GM21447 (cell line): Measurements from ENCODE around the gene AKAP13.
A peak's percentile ranks its signal among the peaks of the same experiment; 100 is the strongest.

ENCODE experiments used
- ATAC-seq: cut with Tn5 transposase; IDR thresholded peaks from one replicate; pipeline ENCODE4 v1.9.1; 2021; ENCODE audit not compliant: unreplicated experiment

AKAP13 gene

DNA sequence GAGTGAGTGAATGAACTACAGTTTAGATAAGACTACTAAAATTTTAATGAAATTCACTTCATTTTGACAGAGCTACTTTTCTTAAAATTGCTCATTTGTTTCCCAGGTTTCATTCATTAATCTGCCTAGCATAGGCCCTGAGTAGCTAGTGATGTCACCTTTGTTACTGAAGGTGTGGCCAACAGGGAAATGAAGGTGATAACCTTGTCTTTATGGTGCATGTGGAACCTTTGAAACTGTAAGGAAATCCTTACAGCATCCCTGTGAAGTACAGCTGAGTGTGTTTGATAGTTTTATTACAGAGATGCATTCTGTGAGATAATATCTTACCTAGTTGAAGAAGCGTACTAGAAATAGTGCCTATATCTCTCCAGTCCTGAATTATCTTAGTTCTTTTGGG lies 112.9 kb downstream of the AKAP13 start:
- ATAC-seq, result no peak

GRCh38 chr15:85494048-85494777 lies 113.8 kb downstream of the AKAP13 start:
- no peak for ATAC-seq

GRCh38 chr15:85495096-85495495 lies 114.7 kb downstream of the AKAP13 start:
- no peak for ATAC-seq

DNA sequence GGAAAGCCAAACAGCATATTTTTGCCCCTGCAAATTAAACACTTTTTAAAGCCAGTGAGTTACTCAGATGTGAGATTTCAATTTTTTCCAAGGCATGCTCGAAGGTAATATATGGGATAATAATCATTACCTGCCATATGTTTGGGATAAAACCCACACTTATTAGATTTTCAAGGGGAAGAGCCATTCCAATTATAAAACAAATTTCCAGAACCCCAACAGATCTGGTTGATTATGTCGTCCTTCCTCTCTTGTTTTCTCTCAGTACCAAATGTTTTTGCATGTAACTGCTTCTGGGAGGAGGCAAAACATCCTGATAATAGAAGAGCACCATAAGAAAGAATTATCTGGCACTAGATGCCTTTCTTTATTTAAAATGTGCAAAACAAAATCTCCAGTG lies 115.1 kb downstream of the AKAP13 start:
- ATAC-seq, result no peak

GRCh38 chr15:85496151-85496550 lies 115.7 kb downstream of the AKAP13 start:
- ATAC-seq, result no peak

DNA sequence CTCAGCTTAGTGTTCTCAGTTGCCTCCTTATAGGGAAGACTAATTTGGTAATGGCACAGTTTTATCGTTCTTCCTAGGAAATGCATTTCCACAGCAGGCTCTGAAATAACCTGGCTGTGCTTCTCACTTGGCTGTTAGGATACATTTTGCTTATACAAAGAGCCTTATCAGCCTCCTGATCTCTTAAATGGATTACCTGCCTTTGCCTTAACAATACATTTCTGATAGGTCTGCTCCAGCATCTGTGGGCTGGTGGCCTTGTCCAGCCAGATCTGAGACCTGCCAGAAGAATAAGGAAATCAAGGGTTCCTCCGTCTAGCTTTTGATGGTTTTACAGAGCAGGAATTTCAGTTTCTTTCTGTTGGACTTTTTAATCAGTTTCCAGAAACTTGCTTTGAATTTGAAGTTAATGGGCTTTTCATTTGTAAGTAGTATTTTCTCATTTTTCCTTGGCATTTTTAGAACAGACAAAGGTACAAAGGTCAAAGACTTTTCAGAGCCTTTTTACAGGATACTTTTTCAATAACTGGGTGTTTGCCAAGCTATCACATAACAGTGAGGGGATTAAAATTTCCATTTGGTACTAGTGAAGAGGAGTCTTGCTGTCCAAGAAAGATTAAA lies 116.3 kb downstream of the AKAP13 start:
- no peak for ATAC-seq

- no peak for ATAC-seq
Measured at GRCh38 chr15:85497172-85497569, 116.8 kb downstream of the AKAP13 start.

GRCh38 chr15:85498471-85498870 lies 118.1 kb downstream of the AKAP13 start:
- no peak for ATAC-seq

DNA sequence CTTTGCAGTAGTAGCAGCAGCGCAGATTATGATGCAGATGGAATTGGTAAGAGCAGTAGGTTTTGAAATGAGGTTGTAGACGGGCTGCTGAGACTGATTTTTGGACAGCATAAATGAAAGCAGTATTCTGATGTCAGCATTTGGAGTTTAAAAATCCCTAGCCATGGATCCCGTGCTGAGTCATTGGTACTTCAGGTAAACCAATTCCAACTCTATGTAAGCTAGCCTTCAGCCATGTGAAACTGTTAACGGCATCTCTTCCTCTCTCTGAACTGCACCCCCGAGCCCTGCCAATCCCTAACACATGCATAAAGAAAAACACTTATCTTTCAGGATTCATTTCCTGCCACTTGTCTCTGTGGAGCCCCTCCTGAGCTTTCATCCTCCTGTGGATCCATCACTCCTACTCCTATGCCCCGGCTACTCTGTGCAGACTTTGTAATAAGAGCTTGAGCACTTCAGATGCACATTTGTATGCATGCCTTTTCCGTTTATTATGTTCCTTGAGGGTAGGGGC lies 119.0 kb downstream of the AKAP13 start:
- ATAC-seq, result no peak

DNA sequence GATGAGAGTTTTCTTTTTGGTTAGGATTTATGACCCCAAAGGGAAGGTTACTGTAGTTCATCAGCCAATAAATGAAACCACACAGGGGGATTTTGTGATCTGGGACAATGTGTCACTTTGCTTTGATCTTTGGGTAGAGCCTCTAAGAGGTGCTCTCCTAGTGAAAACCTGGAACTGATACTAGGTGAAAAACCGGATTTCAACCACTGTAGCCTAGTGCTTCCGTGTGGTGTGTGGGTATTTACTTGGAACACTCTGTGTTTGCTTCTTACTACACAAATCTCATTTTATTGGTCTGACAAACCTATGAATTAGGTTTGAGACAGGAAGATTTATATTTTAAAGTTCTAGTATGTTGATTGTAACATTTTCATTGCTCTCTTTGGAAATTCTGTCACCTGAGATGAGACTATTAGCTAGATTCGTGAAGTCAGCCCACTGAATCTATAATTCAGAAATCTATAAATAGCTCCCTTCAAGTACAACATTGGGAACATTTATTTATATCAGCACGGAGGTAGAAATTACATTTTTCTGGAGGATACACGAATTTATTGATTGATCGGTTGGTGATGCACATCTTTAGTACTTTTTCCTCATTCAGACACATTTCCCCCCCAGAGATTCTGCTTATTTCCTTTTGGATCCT lies 119.8 kb downstream of the AKAP13 start:
- ATAC-seq, result peak; percentile 53

DNA sequence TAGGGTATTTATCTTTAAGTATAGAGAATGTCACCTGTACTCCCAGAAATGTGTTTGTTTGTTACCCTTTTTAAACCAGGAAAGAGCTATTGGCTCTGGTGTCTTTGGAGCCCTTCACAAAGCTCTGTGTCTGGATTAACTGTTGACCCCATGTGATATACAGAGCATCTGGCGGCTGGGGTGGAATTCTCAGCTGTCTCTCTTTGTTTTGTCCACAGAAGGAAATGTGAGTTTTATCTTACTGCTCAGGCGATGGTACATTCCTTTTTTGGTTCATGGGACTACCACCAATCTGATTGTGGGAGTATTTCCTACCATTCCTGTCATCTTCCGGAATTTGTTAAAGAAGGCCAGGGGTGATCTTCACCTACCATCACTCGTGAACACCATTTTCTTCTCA lies 120.3 kb downstream of the AKAP13 start:
- ATAC-seq, result no peak

- ATAC-seq, result no peak
Measured at GRCh38 chr15:85501574-85501973, 121.2 kb downstream of the AKAP13 start.

DNA sequence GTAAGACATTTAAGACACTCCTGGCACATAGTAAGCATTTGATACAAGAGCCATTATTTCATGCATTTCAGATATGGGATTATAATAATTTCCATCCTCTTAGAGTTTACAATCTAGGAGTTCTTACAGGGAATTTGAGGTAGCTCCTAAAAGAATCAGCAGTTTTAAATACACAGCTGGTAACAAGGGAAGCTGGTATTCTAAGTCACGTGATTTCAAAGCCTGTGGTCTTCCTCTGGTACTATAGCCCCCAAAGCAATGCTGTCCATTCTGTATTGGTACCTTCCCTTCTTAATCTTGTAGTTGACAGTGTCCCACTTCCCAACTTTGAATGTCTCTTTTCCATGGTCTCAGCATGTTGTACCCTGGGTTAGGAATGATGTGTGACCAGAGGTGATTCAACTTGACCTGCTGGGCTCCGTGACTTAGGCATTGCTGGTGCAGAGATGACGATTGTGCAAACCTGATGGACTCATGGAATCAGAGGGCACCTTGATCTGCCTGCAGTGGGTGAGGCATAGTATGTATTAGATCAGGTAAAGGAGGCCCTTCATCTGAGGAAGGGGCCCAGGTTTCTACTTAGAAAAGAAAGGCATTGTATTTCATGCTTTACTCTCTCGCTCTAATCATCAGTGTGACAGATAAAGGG lies 122.9 kb downstream of the AKAP13 start:
- ATAC-seq, result no peak

DNA sequence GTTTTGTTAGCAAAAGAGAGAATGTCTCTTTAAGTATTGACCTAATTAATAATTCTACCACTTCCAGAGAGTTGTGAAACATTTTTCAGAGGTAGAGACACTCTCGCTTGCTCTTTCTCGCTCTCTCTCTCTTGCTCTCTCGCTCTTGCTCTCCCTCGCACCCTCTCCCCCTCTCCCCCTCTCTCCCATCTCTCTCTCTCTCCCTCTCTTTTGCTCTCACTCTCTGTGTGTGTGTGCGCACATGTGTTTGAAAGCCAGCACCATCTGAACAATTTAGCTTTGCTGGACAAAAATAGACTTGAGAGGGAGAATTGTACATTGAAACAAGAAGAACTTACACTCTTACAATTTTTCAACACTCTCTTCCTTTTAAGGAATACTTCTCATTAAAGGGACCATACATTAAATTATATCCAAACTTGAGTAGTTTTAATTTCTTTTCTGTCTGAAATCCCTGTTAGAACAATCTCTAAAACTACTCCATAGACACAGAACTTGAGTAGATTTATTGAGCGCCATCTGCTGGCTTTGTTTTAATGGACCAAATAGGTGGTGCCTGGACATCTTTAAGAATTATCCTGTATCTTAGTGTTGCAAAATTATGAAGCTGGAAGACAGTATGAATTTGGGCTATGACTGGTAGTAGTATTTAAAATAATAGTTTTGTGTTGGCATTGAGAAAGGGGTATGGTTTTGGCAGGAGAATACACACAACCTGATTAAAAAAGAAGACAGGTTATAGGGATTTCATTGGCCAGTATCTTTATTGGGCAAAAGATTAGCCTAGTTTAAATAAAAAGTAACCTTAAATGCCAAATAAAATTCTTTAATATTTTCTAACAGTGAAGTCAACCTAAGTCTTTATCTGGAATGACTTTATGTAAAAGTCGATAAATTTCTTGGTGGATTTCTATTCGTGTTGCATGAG lies 124.6 kb downstream of the AKAP13 start:
- ATAC-seq, result no peak

- no peak for ATAC-seq
Measured at GRCh38 chr15:85507114-85507513, 126.7 kb downstream of the AKAP13 start.

- ATAC-seq, result no peak
Measured at GRCh38 chr15:85509973-85510372, 129.6 kb downstream of the AKAP13 start.

DNA sequence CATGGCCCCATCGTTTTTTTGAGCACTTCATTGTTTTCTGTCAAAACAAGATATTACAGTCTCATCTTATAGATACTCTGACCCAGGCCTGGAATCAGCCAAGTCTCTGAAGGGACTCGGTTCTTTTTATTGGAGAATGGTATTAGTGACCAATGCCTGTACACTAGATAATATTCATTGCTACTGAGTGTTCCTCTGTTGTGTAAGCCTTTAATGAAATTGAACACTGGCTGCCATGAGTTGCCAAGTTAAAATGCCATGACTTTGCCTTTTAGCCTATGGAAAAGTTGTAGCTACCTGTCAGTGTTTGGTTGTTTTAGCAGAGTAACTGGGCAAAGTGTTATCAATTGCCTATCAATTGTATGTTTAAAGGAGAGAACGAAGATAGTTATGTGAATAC lies 134.0 kb downstream of the AKAP13 start:
- no peak for ATAC-seq

DNA sequence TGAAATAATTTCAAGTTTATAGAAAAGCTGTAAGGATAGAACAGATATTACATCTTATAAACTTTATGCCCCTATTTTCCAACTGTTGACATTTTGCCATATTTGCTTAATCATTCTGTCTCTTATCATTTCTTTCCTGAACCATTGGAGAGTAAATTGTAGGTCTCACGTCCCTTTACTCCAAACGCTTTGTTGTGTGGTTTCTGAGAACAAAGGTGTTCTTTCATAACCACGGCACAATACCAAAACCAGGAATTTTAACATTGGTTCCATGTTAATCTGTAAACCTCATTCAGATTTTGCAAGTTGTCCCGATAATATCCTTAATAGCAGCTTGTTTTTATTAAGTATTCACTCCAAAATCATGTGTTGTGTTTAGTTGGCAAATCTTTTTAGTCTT lies 134.8 kb downstream of the AKAP13 start:
- ATAC-seq, result no peak

- ATAC-seq, result no peak
Measured at GRCh38 chr15:85517086-85517485, 136.7 kb downstream of the AKAP13 start.

GRCh38 chr15:85518979-85519761 lies 138.8 kb downstream of the AKAP13 start:
- ATAC-seq, result no peak
